Measurements from ENCODE around the gene VAPA.
"Not testable (repeated sequence)": the region's sequence is repeated elsewhere in the genome, so short reads cannot be mapped to it uniquely, and the experiment has no call there.

Gene VAPA

GRCh38 chr18:9887992-9888391 lies 25.8 kb upstream of the VAPA start:
- DNase-seq, result no peak

DNA sequence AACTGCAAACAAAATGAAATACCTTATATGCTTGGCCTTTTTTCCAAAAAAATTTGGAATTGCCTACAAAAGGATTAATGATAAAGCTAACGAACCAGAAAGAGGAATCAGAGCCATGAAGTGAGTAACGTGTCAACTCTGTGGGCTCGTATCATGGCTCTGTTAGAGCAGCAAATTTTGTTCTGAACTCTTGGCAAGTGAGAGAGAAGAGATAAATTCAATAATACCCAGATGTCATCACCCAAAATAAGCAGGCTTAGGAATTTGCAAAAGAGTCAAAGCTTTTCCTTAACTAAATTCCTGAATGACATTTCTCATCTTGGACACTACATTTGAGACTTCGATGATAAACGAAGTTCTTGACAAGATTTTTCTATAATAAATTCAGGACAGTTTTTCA lies 23.6 kb upstream of the VAPA start:
- DNase-seq, result no peak

DNA sequence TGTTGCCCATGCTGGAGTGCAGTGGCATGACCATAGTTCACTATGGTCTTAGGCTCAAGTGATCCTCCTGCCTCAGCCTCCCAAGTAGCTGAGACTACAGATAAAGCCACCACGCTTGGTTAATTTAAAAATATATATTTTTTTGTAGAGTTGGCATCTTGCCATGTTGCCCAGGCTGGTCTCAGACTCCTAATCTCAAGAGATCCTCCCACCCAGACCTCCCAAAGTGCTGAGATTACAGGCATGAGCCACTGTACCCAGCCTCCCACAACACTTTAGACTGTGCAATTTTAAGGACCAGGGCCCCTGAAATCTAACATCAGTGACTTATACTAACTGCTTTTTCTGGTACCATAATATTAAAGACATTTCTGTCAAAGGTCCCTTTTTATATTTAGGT lies 22.9 kb upstream of the VAPA start:
- no peak for DNase-seq

GRCh38 chr18:9891515-9891914 lies 22.3 kb upstream of the VAPA start:
- DNase-seq, result not testable (repeated sequence)

GRCh38 chr18:9894454-9895068 lies 19.3 kb upstream of the VAPA start:
- no peak for DNase-seq

DNA sequence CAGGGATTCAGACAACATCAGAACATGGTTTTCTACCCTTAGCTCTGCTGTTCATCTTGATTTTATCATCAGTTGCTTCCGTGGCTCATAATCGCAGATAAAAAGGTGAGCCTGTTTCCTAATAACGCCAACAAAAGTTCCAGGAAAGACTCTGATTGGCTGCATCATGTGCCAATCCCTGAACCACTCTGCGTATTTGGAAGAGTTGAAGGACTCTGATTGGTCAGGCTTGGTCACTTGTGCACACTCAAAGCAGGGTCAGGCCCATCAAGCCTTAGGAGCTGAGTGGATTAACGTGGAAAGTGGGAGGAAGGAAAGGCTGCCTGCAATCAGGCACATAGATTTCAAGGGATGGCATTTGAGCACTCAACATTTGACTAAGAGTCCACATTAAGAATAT lies 16.7 kb upstream of the VAPA start:
- DNase-seq, result no peak

- DNase-seq, result not testable (repeated sequence)
These were observed 16.0 kb upstream of the VAPA start for GRCh38 chr18:9897787-9898291.

GRCh38 chr18:9898792-9899549 lies 14.8 kb upstream of the VAPA start:
- no peak for DNase-seq

- not testable (repeated sequence) for DNase-seq
These were observed 14.3 kb upstream of the VAPA start for GRCh38 chr18:9899550-9899930.

DNA sequence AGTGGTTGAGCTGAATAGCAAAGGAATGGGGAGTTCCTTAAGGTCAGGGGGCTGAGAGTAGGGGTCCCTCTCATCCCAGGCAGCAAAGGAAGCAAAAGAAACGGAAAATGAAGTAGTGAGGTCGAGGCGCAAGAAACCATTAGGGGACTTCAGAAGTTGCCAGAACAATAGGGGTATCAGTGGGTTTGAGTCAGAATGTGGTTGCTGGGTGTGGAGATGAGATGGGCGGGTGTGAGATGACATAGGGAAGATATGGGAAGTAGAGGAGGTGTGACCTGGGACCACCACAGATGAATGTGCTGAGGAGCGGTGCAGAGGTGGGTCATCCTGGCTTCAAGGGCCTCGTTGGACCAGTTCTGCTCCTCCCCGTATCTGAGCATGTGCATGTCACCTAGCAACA lies 13.1 kb upstream of the VAPA start:
- DNase-seq, result no peak

DNA sequence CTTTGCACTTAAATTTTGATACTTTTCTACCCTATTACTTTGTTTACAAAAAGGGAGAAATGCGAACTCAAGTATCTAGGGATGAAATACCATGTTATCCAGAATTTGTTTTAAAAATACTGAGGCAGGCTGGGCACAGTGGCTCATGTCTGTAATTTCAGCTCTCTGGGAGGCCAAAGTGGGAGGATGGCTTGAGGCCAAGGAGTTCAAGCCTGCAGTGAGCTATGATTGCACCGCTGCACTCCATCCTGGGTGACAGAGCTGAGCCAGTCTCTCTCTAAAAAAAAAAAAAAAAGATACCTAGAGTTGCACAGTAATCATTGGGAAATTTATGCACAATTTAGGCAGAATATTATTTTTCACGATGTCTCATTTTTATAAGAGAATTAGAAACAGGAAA lies 12.4 kb upstream of the VAPA start:
- DNase-seq, result no peak

DNA sequence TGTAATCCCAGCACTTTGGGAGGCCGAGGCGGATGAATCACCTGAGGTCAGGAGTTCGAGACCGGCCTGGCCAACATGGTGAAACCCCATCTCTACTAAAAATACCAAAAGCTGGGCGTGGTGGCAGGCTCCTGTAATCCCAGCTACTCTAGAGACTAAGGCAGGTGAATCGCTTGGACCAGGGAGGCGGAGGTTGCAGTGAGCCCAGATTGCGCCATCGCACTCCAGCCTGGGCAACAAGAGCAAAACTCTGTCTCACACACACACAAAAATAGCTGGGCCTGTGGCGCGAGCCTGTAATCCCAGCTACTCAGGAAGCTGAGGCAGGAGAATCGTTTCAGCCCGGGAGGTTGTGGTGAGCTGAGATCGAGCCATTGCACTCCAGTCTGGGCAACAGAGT lies 11.6 kb upstream of the VAPA start:
- not testable (repeated sequence) for DNase-seq

DNA sequence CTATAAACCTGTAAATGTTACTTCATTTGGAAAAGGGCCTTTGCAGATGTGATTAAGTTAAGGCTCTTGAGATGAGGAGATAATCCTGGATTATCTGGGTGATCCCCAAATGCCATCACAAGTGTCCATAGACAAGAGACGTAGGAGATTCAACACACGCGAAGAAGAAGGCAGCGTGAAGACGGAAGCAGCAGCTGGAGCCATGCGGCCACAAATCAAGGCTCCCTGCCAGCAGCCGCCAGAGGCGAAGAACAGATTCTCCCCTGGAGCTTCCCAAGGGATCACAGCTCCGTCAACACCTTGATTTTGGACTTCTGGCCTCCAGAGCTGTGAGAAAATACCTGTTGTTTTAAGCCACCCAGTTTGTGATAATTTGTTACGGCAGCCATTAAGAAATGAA lies 11.0 kb upstream of the VAPA start:
- DNase-seq, result no peak

DNA sequence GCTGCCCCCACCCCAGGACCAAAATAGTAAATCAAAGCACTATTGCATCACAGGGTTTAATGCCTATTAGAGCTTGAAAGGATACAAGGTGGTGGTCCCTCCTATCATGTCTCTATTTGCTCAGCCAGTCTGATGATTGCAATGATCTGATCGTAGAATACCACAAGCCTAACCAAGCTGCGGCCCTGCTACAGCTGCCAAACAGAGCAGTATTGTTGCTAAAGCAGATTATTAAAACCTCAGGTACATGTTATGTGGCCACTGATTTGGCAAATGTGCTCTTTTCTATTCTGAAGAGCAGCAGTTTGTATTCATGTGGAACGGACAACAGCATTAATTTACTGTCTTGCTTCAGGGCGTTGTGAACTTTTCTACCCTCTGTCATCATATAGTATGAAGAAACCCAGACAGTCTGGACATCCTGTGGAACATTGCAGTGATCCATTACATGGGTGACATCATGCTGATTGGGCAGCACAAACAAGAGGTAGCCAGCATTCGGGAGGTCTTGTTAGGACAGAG lies 8.4 kb upstream of the VAPA start:
- DNase-seq, result no peak

DNA sequence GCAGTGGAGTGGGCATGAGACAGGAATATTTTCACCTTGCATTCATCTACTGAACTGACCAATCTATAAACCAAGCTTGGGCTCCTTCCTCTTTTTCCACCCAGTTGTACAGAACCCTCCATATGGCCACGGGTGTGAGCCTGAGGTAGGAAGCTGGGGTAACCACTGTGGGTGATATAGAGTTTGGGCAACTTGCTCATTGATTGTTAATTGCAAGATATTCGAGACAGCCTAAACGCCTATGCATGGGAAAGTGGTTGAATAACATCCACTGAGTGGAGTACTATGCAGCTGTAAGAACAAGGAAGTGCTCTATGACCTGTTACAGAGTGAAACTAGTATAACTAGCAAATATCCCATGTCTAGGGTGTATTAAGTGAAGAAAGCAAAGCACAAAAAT lies 7.3 kb upstream of the VAPA start:
- no peak for DNase-seq

DNA sequence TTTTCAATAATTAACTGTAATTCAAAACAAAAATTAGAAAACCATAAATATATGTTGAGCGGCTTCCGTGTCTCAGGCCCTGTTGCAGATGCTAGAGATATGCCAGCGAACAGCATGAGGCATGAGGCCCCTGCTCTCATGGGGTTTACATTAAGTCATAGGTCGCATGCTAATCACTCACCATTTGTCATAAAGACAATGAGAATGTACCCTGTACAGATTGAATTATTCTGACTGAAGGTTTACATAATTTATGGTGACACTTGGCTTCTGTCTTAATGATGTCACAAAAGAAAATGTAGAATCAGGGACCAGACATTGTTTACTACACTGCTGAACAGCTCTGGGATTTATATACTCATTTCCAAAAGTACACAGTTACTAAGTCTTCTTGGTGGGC lies 5.9 kb upstream of the VAPA start:
- no peak for DNase-seq

- no peak for DNase-seq
These were observed 3.7 kb upstream of the VAPA start for GRCh38 chr18:9910071-9910470.

GRCh38 chr18:9910661-9911060 lies 3.2 kb upstream of the VAPA start:
- no peak for DNase-seq

DNA sequence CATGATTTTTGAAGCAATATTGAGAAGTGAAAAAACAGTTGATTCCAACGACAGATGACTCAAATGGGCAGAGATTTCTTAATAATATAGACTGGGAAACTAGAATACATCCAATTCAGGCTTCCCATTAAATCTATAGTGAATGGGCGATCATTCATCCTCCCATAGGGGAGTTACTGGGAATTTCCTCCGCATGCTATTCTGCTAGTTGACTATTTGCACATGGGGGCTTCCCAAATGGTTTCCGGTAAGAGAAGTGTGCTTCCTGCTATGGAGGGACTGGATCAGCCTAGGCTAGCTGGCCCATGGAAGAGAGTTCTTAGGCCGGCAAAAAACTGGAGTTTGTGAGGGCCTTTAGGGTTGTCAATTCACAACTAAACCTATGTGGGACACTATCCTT lies 2.6 kb upstream of the VAPA start:
- DNase-seq, result no peak

- not testable (repeated sequence) for DNase-seq
These were observed 1.5 kb upstream of the VAPA start for GRCh38 chr18:9912285-9912684.

- no peak for DNase-seq
These were observed 678 bp upstream of the VAPA start for GRCh38 chr18:9913151-9913525.

- no peak for DNase-seq
These were observed 443 bp downstream of the VAPA start for GRCh38 chr18:9914334-9914583.

- DNase-seq, result peak; percentile 79 to 81
These were observed 921 bp downstream of the VAPA start for GRCh38 chr18:9914584-9915290.
